Prostate gland (tissue), 2 donors: Measurements from ENCODE around the gene PCCB.

Source experiments
- POLR2A ChIP-seq: fragments of 450-650 bp; IDR thresholded peaks from one replicate; pipeline ENCODE4 v1.6.1; 2016; ENCODE audit warnings: antibody characterized with exemption, mild to moderate bottlenecking
- POLR2AphosphoS5 ChIP-seq: sonication (generic); formaldehyde crosslinking; IDR thresholded peaks from one replicate; pipeline ENCODE4 v1.6.1; 2017; ENCODE audit warnings: antibody characterized with exemption
- TF ChIP-seq, protein P1 (sequence below), 4 experiments: fragments of 200-600 bp in 2 of 4; fragments of 450-650 bp in 2 of 4; sonication (generic) in 2 of 4; IDR thresholded peaks; 1 replicate in 3 of 4; 2 replicates in 1 of 4; pipeline ENCODE4 v1.5.1; 2016 to 2019; ENCODE audit warnings: antibody characterized with exemption in 4 of 4, mild to moderate bottlenecking in 2 of 4, moderate library complexity in 2 of 4

GRCh38 chr3:136258199-136258598, 8.1 kb downstream of the PCCB start:
- TF ChIP-seq, protein P1, sequence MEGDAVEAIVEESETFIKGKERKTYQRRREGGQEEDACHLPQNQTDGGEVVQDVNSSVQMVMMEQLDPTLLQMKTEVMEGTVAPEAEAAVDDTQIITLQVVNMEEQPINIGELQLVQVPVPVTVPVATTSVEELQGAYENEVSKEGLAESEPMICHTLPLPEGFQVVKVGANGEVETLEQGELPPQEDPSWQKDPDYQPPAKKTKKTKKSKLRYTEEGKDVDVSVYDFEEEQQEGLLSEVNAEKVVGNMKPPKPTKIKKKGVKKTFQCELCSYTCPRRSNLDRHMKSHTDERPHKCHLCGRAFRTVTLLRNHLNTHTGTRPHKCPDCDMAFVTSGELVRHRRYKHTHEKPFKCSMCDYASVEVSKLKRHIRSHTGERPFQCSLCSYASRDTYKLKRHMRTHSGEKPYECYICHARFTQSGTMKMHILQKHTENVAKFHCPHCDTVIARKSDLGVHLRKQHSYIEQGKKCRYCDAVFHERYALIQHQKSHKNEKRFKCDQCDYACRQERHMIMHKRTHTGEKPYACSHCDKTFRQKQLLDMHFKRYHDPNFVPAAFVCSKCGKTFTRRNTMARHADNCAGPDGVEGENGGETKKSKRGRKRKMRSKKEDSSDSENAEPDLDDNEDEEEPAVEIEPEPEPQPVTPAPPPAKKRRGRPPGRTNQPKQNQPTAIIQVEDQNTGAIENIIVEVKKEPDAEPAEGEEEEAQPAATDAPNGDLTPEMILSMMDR (IDR thresholded peaks at IDR 0.05) = no peak
- TF ChIP-seq POLR2A = no peak
- no peak for TF ChIP-seq POLR2AphosphoS5
